HG03159 (cell line): Measurements from ENCODE around the gene PLEKHA4.

Source experiments
- ATAC-seq: cut with Tn5 transposase; IDR thresholded peaks from one replicate; pipeline ENCODE4 v1.9.1; 2021; ENCODE audit warnings: mild to moderate bottlenecking, moderate library complexity; ENCODE audit not compliant: unreplicated experiment

Gene PLEKHA4

DNA sequence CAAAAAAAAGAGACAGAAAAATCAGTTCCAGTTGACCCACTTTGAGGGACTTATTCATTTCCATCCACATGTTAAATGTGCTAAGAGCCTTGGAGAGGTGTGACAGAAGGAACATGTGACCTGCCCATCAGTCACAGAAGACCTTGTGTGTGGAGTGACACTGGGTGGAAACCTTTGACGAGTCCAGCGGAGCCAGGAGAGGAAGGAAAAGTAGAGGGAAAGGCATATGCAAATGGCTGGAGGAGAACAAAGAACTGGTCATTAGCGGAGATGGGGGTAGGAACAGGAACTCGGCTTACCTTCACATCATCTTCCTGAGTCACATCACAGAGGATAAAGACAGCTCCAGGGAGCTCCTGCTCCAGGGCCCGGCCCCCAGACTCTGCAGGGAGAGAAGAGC lies 34.4 kb downstream of the PLEKHA4 start:
- no peak for ATAC-seq

DNA sequence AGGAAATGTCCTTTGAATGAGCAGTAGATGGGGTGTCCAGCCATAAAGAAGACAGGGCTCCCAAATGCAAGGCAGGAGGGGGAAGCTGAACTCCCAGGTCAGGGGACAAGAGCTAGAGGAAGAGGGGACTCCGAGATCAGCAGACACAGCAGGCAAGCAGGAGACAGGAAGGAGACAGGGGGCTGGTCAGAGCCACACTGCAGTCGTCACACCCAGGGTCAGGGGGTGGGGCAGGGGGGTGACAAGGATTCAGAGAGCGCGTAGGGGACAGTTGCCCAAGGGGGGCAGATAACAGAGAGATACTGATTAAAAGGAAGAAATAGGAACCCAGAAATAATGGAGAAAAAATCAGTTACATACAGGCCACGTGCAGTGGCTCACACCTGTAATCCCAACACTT lies 35.4 kb downstream of the PLEKHA4 start:
- ATAC-seq: no peak

DNA sequence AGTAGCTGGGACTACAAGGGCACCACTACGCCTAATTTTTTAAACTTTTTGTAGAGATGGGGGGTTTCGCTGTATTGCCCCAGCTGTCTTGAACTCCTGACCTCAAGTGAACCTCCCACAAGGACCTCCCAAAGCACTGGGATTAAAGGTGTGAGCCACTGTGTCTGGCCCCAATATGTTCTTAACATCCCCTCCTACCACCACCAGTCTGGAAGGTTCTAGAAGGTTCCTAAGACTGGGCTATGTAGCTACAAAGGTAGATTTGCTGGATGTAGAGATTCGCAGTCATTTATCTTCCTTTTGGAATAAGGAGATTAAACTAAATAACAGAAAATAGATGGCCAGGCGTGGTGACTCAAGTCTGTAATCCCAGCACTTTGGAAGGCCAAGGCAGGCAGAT lies 37.5 kb downstream of the PLEKHA4 start:
- ATAC-seq: no peak

DNA sequence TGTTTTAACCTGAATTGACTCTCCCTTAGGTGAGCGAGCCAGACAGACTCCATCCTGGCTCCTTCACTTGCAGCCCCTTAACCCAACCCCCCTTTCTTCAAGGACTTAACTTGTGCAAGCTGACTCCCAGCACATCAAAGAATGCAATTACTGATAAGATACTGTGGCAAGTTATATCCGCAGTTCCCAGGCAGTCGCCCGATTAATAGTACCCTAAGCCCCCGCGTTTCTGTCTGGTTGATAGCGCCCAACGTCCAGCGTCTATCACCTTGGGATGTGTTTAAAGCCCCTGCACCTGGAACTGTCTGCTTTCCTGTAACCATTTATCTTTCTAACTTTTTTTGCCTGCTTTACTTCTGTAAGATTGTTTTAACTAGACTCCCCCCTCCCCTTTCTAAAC lies 38.3 kb downstream of the PLEKHA4 start:
- ATAC-seq: no peak

DNA sequence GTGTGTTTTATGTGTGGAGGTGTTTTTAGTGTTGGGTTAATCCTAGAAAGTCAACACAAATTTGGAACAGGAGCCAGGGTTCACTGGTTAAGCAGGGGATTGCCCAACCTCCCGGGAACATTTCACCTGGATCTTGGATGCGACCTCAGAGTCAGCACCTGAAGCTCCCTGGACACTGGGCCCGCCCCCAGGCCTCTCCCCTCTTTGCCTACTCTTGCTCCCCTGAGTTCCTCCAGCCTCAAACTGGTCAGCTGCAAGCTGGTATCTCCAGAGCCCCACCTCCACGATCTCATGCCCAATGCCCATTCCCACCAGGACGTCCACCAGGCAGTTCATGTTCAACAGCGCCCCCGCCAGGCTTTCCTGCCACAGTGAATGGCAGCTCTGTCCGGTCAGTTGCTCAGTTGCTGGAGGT lies 41.8 kb downstream of the PLEKHA4 start:
- ATAC-seq: no peak

DNA sequence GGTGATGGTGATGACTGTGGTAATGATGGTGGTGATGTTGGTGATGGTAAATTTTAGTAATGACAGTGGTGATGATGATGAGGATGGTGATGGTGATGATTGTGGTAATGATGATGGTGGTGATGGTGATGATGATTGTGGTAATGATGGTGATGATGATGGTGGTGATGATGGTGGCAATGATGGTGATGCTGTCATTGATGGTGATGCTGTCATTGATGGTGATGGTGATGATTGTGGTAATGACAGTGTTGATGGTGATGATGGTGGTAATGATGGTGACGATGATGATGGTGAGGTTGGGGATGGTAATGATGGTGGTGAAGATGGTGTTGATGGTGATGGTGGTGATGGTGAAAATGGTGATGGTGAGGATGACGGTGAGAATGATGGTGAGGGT lies 45.9 kb downstream of the PLEKHA4 start:
- ATAC-seq: no peak

DNA sequence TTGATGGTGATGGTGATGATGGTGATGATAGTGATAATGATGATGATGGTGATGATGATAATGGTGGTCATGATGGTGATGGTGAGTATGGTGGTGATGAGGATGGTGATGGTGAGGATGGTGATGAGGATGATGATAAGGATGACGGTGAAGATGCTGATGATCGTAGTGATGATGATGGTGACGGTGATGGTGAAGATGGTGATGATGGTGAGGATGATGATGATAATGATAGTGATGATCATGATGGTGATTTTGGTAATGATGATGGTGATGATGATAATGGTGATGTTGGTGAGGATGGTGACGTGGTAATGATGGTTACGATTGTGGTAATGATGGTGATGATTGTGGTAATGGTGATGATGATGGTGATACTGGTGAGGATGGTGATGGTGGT lies 46.8 kb downstream of the PLEKHA4 start:
- ATAC-seq: no peak

DNA sequence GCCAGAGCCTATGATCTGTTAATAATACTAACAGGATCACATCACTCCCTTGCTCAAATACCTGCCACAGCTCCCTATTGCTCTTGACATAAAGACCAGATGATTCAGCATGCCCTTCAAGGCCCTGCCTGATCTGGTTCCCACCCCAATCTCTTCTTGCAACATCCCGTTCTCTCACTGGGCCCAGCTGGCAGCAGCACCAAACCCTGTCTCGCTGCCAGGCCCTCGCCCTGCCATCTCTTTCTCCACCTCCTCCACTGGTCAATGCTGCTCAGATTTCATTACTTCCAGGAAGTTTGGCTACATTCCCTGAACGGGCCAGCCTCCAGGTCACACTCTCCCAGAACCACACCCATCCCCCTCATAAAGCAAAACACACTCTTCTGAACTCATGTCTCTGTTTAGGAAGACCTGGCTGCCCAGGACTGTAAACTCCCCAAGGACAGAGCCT lies 49.0 kb downstream of the PLEKHA4 start:
- no peak for ATAC-seq

DNA sequence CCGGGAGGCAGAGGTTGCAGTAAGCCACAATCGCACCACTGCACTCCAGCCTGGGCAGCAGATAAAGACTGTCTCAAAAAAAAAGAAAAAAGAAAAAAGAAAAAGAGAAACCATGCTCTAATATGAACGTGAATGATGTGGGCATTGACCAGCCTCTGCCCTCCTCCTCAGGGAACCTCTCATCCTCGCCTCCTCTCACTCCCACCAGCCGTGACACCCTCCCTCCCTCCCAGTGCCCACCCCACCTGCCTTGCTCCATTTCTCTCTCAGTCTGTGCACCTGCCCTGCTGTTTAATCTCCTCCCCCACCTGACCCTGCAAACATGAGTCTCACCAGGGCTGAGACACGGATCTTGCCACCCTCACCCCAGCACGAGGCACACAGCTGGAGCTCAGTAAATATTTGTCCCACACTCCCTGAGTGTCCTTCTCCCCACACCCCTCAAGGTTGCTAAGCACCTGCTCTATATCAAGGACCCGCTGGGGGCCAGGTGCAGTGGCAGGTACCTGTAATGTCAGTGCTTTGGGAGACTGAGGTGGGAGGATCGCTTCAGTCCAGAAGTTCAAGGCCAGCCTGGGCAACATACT lies 50.1 kb downstream of the PLEKHA4 start:
- no peak for ATAC-seq

DNA sequence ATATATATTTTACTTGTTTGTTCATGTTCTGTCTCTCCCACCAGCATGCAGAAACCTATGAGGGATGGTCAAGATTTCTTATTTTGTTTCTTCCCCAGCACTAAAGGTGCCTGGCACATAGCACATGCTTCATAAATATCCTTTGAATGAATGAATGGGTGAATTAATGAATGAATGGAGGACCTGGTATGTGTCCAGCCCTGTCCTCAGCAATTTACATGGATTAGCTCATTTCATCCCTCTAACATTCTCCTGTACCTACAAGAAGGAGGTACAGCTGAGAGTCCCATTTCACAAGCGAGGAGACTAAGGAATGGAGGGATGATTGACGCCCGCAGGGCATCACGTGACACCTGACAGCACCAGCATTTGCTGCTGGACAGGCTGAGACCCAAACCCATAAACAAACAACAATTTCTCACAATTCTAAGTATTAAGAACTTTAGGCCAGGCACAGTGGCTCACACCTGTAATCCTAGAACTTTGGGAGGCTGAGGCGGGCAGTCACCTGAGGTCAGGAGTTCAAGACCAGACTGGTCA lies 50.8 kb downstream of the PLEKHA4 start:
- ATAC-seq: no peak

DNA sequence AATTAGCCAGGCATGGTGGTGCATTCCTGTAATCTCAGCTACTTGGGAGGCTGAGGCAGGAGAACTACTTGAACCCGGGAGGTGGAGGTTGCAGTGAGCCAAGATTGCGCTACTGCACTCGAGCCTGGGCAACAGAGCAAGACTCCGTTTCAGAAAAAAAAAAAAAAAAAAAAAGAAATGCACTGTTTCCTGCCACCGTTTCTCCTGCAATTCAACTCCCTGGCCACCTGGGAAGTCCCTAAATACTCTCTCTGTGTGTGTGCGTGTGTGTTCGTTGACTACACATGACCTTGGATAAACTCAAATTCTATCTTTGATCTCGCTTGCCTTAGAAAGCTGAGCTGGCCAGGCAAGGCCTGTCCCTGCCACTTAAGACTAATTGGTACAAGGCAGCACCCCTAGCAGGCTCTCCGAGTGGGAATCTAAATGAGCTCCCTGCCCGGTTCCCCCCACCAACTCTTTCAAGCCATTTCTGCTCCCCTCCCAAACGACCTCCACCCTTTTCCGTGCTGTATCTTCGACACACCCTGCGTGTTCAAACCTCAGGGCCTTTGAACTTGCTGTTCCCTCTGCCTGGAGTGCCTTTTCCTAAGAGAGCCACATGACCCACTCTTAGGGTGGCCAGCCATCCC lies 52.4 kb downstream of the PLEKHA4 start:
- no peak for ATAC-seq

DNA sequence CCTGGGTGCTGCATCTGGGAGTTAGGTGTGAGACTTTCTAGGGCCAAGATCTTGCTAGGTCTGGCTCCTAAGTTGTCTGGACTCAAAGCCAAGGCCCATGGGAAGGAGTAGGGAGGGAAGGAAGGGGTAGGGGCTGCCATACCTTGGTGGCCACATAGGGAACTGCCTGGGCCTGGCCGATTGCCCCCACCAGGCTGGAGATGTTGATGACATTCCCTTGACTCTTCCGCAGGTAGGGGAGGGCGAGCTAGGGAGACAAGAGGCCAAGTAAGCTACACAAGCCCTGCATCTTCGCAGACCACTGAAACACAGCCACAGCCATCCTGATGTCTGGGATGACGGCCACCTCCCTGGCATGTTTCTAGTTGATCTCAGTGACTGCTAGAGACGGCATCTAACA lies 53.5 kb downstream of the PLEKHA4 start:
- no peak for ATAC-seq

DNA sequence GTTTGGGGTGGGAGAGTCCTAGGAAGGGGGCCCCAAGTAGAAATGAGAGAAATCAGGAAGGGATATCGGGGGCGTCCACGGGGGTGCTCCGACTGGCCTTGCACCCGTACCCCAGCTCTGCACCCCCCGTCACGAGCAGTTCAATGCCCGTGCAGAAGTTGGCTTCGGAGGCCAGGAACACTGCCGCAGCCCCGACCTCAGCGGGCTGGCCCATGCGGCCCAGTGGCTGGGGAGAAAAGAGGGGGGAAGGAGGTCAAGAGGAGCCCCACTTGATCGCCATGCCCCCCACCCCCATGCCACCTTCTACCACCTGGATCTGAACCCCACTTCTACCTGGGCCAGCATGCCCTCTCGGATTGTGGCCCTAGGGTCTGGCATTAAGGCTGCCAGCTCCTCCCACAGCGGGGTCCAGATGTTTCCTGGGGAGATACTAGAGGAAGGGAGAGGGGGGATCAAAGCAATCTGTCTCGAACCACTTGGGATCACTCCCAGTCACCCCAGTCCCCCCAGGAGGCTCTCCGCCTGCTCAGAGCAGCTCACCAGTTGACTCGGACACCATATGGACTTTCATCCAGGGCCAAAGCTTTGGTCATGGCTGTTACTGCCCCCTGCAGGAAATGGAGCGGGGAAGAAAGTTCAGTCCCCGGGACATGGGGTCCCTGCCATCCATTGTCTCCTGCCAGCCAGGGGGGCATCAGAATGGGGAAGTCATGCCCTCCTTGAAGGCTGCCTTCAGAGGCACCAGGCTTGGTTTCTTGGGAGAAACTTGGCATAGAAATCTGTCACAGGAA lies 55.1 kb downstream of the PLEKHA4 start:
- no peak for ATAC-seq

DNA sequence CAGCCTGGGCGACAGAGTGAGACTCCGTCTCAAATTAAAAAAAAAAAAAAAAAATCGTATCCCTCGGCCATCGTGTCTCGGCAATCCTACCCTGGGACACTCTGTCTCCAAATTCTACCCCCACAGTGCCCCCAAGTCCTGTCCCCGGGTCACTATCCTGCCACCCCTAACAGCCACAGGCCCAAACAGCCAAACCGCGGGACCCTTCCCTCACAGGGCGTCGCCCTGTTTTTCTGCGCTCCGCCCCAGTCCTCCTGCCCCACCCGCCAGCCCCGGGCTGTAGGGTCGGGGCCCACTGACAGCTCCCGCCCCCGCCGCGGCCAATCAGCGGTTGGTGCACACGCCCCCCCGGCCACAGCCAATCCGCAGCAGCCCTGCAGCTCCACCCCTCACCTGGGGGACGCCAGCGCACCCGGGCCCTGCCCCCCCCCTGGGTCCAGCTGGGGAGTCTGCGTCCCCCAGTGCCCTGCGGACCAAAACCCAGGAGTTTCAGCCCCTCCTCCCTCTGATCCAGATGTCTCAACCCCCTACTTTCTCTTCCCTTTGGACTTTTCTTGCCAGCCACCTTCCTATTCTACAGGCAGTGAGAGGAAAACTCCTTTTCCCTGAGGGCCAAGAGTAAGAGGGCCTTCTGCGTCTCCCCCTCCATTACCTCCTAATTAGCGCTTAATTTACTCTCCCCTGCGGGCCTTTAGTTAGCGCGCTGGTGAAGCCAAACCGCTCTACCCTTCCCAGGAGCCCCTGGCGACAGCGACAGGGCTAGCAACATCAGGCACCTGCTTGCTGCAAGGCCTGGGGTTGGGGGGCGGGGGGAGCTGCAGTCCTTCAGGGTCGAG lies 56.1 kb downstream of the PLEKHA4 start:
- no peak for ATAC-seq

DNA sequence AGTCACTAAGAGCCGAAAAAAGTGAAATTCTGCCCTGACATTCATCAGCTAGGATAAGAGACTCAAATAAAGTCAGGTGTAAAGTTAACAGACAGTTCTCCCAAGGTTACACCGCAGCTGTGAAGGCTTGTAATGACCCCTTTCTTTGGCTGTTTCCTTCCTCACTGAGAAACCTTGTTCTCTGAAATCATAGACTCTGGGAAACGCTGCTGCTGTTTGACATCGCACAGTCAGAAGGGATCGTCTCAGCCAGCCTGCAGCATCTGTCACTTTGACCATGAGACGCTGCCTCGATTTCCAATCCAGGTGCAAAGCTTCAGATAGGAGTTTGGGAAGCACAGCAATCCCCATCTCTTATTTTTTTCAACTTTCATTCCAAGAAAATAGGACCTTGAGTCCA lies 58.3 kb downstream of the PLEKHA4 start:
- ATAC-seq: no peak

DNA sequence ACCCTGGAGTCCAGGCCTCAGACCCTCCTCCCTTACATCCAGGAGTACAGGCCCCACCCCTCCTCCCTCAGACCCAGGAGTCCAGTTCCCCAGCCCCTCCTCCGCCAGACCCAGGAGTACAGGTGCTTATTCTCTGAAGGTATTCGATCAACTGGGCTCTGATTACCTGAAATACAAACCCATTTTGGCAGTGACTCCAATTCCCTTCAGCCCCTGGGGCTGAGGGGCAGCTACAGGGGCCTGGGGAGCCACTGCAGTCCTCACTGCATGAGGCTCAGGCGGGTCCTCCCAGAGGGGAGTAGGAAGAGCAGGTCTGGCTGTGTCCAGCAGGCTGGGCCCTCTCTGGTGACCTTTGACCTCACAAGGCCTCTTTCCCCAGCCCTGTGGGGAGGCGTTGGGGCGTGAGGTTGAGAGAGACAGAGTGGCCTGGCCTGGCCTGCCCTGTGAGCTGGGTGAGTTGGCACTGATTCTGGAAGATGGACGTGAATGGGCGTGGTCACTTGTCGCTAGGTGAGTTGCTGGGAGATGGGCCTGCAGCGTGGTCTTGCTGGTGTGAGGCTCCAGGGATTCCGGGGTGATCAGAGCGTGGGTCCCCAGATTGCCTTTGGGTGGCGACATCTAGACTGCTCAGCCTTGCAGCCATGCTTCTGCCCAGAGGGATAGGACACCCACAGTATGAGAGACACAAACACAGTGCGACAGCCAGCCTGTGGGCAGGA lies 60.7 kb downstream of the PLEKHA4 start:
- no peak for ATAC-seq

DNA sequence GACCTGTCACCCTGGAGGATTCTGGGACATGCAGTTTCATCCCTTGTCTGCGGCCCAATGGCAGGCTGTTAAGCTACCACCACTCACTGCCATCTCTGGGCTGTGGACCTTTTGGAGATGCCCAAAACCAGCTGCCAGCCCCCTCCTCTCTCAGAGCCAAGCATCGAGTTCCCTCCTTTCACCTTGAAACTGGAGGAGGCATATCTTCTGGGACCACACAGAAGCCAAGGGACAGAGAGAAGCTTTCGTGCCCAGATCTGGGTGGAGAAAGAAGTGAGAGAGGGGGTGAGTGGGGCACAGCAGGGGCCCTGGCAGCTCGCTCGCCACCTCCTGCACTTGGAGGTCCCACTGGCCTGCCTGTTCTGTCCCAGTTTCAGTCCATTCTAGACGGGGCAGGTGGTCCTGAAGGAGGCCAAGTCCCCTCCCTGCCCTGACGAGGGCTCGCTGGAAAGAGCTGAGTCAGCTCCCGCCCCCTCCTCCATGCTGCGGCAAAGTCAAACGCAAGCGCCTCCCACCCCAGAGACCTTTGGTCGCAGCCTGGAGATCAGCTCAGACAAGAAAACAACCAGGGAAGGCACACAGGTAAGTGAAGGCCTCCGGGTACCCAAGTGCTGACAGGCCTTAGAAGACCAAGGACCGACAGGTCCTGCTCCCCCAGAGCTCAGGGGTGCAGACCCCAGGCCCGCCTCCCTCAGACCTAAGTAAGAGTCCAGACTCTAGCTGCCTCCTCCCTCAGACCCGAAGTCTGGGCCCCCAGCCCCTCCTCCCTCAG lies 61.4 kb downstream of the PLEKHA4 start:
- ATAC-seq: no peak

DNA sequence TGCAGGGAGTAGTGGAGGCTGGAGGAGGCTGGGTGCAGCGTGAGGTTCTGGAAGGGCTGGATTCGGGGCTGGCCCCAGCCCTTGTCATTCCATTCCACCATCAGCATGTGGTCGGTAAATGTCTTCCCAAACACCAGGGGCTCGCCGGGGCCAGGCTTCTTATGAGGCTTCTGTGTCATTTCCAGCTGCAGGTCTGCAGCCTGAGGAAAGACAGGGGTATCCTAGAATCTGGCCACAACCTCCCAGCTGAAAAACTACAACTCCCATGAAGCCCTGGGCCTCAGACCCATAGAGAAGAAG lies 61.9 kb downstream of the PLEKHA4 start:
- no peak for ATAC-seq

DNA sequence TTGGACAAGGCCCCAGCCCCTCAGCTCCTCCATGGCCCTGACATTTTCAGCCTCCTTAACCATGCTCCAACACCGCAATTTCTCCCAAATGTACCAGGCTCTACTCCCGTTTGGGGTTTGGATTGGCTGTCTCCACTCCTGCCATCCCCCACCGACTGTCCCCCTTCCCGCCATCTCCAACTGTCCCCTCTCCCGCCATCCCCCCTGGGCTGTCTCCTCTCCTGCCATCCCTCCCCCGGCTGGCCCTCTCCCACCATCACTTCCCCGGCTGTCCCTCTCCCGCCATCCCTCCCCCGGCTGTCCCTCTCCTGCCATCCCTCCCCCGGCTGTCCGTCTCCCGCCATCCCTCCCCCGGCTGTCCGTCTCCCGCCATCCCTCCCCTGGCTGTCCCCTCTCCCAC lies 63.0 kb downstream of the PLEKHA4 start:
- ATAC-seq: no peak

DNA sequence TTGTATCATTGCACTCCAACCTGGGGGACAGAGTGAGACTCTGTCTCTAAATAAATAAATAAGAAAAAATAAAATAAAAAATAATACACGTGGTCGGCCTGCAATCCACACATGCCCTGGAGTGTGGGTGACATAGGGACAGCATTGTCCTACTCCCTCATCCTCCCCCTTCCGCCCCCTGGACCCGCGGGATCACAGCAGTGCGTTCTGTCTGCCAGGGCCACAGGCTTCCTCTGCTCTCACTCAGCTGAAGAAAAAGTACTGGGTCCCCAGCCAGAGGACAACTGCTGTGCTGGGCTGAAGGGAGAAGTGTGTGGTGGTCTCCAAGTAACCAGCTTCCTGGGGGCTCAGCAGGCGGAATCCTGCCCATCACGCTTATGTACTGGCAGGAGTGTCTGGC lies 63.9 kb downstream of the PLEKHA4 start:
- ATAC-seq: no peak
